Fibroblast of skin of abdomen (primary cell): ENCODE data around the gene BTN1A1. TPM values are rescaled to one million over a fixed set of nuclear protein-coding genes. Genes with fewer than 3 reads are reported as not detected.
A peak's percentile ranks its signal among the peaks of the same experiment; 100 is the strongest.
"Not testable (repeated sequence)": the region's sequence is repeated elsewhere in the genome, so short reads cannot be mapped to it uniquely, and the experiment has no call there.

ENCODE experiments used
- DNase-seq: peaks from one replicate; pipeline ENCODE4 v3.0.0-alpha.2; 2013
- polyA plus RNA-seq, 2 experiments: library from polyadenylated mRNA; unstranded; fragments of 120-200 nt; gene quantifications; one replicate each; pipeline ENCODE4 v1.2.1, GENCODE V29; 2013; ENCODE audit not compliant: insufficient read length in 2 of 2

The BTN1A1 gene
- polyA plus RNA-seq (2013, experiment 1 of 2; ENCODE audit: insufficient read length), result not detected
- polyA plus RNA-seq (2013, experiment 2 of 2; ENCODE audit: insufficient read length), result not detected

DNA sequence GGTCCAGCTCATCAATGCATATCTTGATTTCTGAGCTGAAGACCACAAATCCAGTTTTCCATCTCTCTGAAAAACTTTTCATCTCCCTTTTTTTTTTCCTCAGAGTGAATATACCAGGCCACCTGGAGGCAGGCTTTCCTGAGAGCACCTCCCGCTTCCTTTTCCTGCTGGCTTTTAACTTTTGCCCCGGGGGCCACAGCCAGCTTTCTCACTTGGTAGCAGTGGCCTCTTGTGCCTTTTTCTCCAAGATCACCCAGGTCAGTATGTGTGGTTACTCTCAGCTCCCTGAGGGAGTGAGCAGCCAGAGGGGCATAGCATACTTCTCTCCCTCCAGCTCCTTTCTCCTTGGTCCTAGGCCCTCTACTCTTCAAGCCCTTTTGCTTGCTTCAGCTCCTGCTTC lies at the start of gene BTN1A1:
Gene BTN1A1, plus strand, starts transcription at position 202 of the 400 bp plus-strand sequence. CDS start 984 bp downstream, outside the sequence.
- no peak for DNase-seq

- DNase-seq, result no peak
These were observed 47.4 kb upstream of the BTN1A1 start for GRCh38 chr6:26452631-26453235.

DNA sequence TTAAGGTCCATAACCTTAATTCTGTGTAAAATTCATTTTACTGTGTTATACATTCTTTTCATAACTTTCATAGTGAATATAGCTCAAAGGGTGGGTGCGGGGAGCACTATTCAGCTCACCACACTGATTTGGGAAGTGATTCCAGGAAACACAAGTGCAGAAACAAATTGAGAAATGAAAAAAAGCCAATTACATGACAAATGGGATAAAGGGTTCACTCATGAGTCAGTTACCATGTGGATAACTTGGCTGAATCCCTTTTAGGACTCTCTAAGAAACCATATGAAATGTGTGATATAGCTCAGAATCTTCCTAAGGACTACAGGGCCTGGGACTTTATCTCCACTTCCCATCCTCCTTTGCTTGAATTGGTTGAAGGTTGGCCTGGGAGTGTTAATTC lies 45.5 kb upstream of the BTN1A1 start:
- DNase-seq, result peak; percentile 44

GRCh38 chr6:26455357-26455970 lies 44.6 kb upstream of the BTN1A1 start:
- DNase-seq, result no peak

DNA sequence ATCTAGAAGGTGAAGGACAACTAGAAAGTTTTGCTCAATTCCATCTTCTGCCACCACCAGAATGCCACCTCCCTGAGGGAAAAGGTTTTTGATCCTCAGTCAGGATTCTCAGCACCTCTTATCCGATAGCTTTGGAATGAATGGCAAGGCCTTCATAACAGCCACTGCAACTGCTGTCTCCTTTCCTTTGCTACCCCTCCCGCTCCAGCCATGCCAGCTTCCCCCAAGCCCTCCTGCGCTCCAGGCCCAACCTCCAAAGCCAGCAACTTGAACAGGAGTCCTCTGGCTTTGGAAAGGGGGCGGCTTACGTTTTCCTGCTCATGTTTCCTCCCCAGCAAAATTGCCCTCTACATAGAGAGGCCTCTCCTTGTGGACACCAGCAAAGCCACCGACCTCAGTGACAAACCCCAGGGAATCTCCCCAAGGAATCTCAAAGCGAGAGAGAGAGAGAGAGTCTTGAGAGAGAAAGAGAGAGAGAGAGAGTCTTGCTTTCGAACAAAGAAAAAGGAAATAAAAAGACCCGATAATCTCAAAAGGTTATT lies 42.8 kb upstream of the BTN1A1 start:
- DNase-seq, result no peak

- peak; percentile 93 for DNase-seq
These were observed 42.1 kb upstream of the BTN1A1 start, which contains the start of gene BTN2A1 for GRCh38 chr6:26457806-26458688. BTN2A1 (plus strand) TSS chr6:26457955; CDS start chr6:26458637, 682 bp downstream.

DNA sequence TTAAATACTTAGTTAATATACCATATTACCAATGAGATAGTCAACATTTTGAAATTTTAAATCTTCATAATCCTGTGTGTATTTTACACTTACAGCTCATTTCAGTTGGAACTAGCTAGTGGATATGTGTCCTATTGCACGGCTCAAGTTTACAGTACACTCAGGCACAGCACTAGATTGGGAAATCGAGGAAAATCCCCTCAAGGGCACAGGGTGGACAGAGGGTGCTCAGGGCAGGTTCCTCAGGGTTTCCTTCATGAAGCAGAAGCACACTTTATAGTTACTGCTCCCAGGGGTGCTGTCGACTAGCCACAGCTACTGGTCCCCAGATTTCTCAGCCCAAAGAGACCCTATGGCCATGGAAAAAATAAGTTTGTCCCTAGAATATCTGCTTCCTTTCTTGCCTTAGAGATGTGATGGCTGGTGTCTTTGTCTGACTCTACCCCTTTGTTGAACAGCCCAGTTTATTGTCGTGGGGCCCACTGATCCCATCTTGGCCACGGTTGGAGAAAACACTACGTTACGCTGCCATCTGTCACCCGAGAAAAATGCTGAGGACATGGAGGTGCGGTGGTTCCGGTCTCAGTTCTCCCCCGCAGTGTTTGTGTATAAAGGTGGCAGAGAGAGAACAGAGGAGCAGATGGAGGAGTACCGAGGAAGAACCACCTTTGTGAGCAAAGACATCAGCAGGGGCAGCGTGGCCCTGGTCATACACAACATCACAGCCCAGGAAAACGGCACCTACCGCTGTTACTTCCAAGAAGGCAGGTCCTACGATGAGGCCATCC lies 40.9 kb upstream of the BTN1A1 start:
- no peak for DNase-seq

DNA sequence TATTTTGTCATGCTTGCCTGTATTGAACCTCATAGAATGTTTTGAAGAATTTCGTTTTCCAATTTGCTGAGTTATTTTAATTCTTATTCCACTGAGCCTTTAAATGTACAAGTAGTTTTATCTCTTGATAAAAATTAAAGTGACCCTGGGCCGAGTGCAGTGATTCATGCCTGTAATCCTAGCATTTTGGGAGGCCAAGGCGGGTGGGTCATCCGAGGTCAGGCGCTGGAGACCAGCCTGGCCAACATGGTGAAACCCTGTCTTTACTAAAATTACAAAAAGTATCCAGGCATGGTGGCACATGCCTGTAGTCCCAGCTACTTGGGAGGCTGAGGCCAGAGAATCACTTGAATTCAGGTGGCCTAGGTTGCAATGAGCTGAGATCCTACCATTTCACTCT lies 38.8 kb upstream of the BTN1A1 start:
- DNase-seq, result not testable (repeated sequence)

- DNase-seq, result no peak
These were observed 36.1 kb upstream of the BTN1A1 start for GRCh38 chr6:26464014-26464413.

DNA sequence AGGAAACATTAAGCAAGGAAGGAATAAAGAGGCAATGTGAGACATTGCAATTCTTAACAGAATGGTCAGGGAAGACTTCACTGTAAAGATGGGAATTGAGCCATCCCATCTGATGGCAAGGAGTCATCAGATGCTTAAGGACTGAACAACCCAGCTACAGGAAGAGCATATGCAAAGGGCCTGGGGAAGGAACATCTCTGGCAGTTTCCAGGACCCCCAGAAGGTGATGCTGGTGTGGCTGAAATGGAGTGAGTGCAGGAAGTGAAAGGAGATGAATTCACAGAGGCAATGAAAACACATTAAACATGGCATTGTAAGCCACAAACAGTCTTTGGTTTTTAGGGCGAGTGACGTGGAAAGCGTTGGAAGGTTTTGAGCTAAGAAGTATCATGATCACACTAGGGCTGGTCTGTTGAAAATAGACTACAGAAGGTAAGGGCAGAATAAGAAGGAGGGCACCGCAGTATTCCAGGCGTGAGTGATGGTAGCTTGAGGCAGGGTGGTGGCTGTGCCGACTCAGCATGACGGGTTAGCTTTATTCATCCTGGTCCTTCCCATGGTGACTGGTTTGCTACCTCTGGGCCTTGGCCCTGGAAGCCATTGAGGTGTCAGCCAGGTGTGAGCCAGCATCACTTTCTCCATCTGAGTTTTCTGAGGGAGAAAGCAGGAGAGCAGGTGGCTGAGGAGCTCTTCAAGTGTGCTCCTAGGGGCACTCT lies 35.5 kb upstream of the BTN1A1 start:
- DNase-seq, result no peak

DNA sequence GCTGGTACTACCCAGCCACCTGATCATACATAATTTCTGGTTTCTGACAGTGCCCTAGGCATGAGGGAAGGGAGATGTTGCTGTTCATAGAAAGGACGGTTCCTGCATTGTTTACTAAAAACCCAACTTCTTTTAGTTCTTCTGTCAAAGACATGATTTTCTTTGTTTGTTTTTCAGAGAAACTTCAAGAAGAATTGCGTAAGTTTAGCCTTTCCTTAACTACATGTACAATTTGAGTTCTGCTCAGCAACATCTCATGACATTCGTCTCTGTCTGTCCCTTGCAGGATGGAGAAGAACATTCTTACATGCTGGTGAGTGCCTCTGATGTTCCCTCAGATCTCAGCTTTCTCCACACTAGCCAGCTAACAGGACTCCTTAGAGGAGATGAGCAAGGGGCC lies 34.3 kb upstream of the BTN1A1 start:
- DNase-seq, result no peak

GRCh38 chr6:26468829-26469228 lies 31.3 kb upstream of the BTN1A1 start:
- no peak for DNase-seq

GRCh38 chr6:26470643-26471042 lies 29.5 kb upstream of the BTN1A1 start:
- no peak for DNase-seq

DNA sequence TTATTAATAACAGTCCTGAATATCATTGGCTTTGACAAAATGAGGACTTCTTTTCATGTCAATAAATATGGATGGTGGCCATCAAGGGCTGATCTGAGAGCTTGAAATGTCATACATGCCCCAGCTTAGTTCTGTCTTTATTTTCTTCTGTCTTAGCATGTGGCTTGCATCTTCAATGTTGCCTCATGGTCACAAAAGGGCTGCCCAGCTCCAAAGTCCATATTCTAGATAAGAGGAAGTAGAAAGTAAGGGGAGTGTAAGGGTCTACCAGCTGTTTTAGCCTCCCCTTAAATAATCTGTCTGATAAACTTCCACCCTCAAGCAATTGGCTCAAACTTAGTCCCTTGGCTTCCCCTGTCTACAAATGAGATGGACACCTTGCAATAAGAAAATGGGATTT lies 28.1 kb upstream of the BTN1A1 start:
- DNase-seq, result no peak

GRCh38 chr6:26472549-26473290 lies 27.4 kb upstream of the BTN1A1 start:
- DNase-seq, result no peak

DNA sequence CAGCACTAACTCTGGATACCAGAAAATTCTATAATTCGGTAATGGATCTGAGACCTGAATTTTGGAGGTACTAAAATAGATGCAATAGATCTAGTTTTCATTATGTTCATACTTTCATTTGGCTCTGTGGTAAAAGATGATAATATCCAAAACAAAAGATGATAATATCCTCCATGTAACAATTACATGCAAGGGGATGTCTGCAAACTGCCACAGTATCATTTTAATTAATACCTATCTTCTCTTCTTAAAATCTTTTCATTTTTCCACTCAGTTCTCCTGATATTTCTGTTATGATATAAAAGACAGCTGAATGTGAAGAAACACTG lies 26.7 kb upstream of the BTN1A1 start:
- no peak for DNase-seq

GRCh38 chr6:26473758-26474438 lies 26.2 kb upstream of the BTN1A1 start:
- DNase-seq, result peak; percentile 97

DNA sequence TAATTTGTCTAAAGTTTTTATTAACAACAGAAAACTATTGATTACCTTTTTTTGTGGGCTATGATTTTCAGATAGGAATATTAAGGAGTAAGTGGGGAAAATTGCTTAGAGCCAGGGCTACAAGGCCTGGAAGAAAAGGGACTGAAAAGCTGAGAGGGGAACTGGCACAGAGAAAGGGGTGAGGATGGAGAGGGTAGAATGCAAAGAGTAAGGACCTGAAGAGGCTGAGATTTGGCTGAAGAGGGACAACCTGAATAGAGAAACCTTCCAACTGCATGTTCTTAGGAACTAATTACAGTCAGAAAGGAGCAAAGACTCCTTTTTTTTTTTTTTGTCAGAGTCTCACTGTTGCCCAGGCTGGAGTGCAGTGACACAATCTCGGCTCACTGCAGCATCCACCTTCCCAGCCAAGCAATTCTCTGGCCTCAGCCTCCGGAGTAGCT lies 25.6 kb upstream of the BTN1A1 start:
- DNase-seq, result no peak

GRCh38 chr6:26475823-26476729 lies 24.0 kb upstream of the BTN1A1 start:
- no peak for DNase-seq
